ENCODE data around the gene B3GAT2.

B3GAT2 gene

GRCh38 chr6:70820778-70821177 lies 136.1 kb downstream of the B3GAT2 start:
- no peak overlapping the region for H3K4me3 ChIP-seq (ENCODE audit: low read length)
- H2AFZ ChIP-seq (ENCODE audit: low read depth, low read length), result no peak overlapping the region
- H3K36me3 ChIP-seq (ENCODE audit: insufficient read depth, low read length), result no peaks in the 10 kb centered on the region
- no peaks in the 10 kb centered on the region for H3K27me3 ChIP-seq (ENCODE audit: insufficient read depth, low read length)
- no peaks in the 10 kb centered on the region for H3K4me1 ChIP-seq (ENCODE audit: insufficient read depth, low read length)
- no peaks in the 10 kb centered on the region for H3K9me3 ChIP-seq (ENCODE audit: low read length)

GRCh38 chr6:70819646-70820045 lies 137.2 kb downstream of the B3GAT2 start:
- Histone ChIP-seq H3K4me1 (ENCODE audit: insufficient read depth, low read length) (no peaks in the 10 kb centered on the region), H3K27me3 (ENCODE audit: insufficient read depth, low read length) (no peaks in the 10 kb centered on the region), H3K4me3 (ENCODE audit: low read length) (no peak overlapping the region), H3K9me3 (ENCODE audit: low read length) (no peaks in the 10 kb centered on the region), H2AFZ (ENCODE audit: low read depth, low read length) (no peak overlapping the region), H3K36me3 (ENCODE audit: insufficient read depth, low read length) (no peaks in the 10 kb centered on the region)

- Histone ChIP-seq H3K4me3 (ENCODE audit: low read length) (no peak overlapping the region), H3K27me3 (ENCODE audit: insufficient read depth, low read length) (no peaks in the 10 kb centered on the region), H3K9me3 (ENCODE audit: low read length) (no peaks in the 10 kb centered on the region), H2AFZ (ENCODE audit: low read depth, low read length) (no peak overlapping the region), H3K36me3 (ENCODE audit: insufficient read depth, low read length) (no peaks in the 10 kb centered on the region), H3K4me1 (ENCODE audit: insufficient read depth, low read length) (no peaks in the 10 kb centered on the region)
Observed at GRCh38 chr6:70813885-70814284, 143.0 kb downstream of the B3GAT2 start.

- Histone ChIP-seq H3K4me1 (ENCODE audit: insufficient read depth, low read length) (no peaks in the 10 kb centered on the region), H3K4me3 (ENCODE audit: low read length) (no peak overlapping the region), H3K9me3 (ENCODE audit: low read length) (no peaks in the 10 kb centered on the region), H3K36me3 (ENCODE audit: insufficient read depth, low read length) (no peaks in the 10 kb centered on the region), H2AFZ (ENCODE audit: low read depth, low read length) (no peak overlapping the region), H3K27me3 (ENCODE audit: insufficient read depth, low read length) (no peaks in the 10 kb centered on the region)
Observed at GRCh38 chr6:70811788-70812187, 145.1 kb downstream of the B3GAT2 start.

Measured in neuron (in vitro differentiated cells).